Ishikawa (cell line): Measurements from ENCODE around the gene ERC1.

Source experiments
- CEBPB ChIP-seq: IDR thresholded peaks from 2 replicates; pipeline ENCODE4 v1.6.1; 2012
- CREB1 ChIP-seq: IDR thresholded peaks from 2 replicates; pipeline ENCODE4 v1.6.1; 2012; ENCODE audit warnings: low read depth
- EGR1 ChIP-seq: IDR thresholded peaks from 2 replicates; pipeline ENCODE4 v1.6.1; 2012
- EP300 ChIP-seq: IDR thresholded peaks from 2 replicates; pipeline ENCODE4 v1.6.1; 2012; ENCODE audit warnings: borderline replicate concordance
- FOXM1 ChIP-seq: IDR thresholded peaks from 2 replicates; pipeline ENCODE4 v1.6.1; 2012; ENCODE audit warnings: low read depth, borderline replicate concordance
- MAX ChIP-seq: IDR thresholded peaks from 2 replicates; pipeline ENCODE4 v1.6.1; 2012
- NFIC ChIP-seq: IDR thresholded peaks from 2 replicates; pipeline ENCODE4 v1.6.1; 2012
- RAD21 ChIP-seq: IDR thresholded peaks from 2 replicates; pipeline ENCODE4 v1.6.1; 2012; ENCODE audit warnings: low read depth
- TAF1 ChIP-seq: IDR thresholded peaks from 2 replicates; pipeline ENCODE4 v1.6.1; 2012; ENCODE audit warnings: low read depth, mild to moderate bottlenecking
- TCF12 ChIP-seq: IDR thresholded peaks from 2 replicates; pipeline ENCODE4 v1.6.1; 2012; ENCODE audit warnings: low read depth
- TEAD4 ChIP-seq: IDR thresholded peaks from 2 replicates; pipeline ENCODE4 v1.6.1; 2012
- USF1 ChIP-seq: IDR thresholded peaks from 2 replicates; pipeline ENCODE4 v1.6.1; 2012
- YY1 ChIP-seq: IDR thresholded peaks from 2 replicates; pipeline ENCODE4 v1.6.1; 2012; ENCODE audit warnings: low read depth
- ZBTB7A ChIP-seq: IDR thresholded peaks from 2 replicates; pipeline ENCODE4 v1.6.1; 2012; ENCODE audit warnings: low read depth
- TF ChIP-seq, protein P1 (sequence below): IDR thresholded peaks from 2 replicates; pipeline ENCODE4 v1.6.1; 2012; ENCODE audit warnings: low read depth, mild to moderate bottlenecking

The ERC1 gene

GRCh38 chr12:1436015-1436414, 445.0 kb downstream of the ERC1 start:
- no peak for TF ChIP-seq CEBPB
- no peak for TF ChIP-seq MAX
- TF ChIP-seq NFIC, result no peak
- no peak for TF ChIP-seq ZBTB7A
- no peak for TF ChIP-seq RAD21
- TF ChIP-seq TEAD4, result no peak
- no peak for TF ChIP-seq EGR1
- TF ChIP-seq FOXM1, result no peak
- no peak for TF ChIP-seq USF1

DNA sequence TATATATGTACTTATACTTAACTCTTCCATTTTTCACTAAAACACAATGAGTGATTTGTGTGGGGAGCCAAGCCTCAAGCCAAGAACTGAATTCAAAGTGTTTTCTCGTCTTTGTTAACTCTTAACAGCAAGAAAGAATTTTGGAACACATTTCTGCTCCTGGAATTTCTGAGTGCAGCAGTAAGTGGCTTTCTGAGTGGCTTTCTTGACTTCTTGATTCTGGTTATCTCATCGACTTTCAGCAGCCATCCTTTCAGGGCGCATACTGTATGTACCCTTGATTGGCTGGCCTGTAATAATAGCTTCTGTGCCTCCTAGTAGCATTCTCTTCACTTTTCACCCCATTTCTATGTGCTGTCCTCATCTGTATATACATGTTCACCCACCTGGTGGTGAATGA, 446.0 kb downstream of the ERC1 start:
- no peak for TF ChIP-seq YY1
- TF ChIP-seq MAX, result no peak
- TF ChIP-seq RAD21, result no peak
- TF ChIP-seq TEAD4, result no peak
- no peak for TF ChIP-seq TCF12
- TF ChIP-seq CREB1, result no peak
- no peak for TF ChIP-seq TAF1
- no peak for TF ChIP-seq NFIC
- TF ChIP-seq CEBPB, result no peak
- TF ChIP-seq EP300, result no peak
- TF ChIP-seq EGR1, result no peak
- TF ChIP-seq USF1, result no peak
- TF ChIP-seq ZBTB7A, result no peak
- TF ChIP-seq, protein P1, sequence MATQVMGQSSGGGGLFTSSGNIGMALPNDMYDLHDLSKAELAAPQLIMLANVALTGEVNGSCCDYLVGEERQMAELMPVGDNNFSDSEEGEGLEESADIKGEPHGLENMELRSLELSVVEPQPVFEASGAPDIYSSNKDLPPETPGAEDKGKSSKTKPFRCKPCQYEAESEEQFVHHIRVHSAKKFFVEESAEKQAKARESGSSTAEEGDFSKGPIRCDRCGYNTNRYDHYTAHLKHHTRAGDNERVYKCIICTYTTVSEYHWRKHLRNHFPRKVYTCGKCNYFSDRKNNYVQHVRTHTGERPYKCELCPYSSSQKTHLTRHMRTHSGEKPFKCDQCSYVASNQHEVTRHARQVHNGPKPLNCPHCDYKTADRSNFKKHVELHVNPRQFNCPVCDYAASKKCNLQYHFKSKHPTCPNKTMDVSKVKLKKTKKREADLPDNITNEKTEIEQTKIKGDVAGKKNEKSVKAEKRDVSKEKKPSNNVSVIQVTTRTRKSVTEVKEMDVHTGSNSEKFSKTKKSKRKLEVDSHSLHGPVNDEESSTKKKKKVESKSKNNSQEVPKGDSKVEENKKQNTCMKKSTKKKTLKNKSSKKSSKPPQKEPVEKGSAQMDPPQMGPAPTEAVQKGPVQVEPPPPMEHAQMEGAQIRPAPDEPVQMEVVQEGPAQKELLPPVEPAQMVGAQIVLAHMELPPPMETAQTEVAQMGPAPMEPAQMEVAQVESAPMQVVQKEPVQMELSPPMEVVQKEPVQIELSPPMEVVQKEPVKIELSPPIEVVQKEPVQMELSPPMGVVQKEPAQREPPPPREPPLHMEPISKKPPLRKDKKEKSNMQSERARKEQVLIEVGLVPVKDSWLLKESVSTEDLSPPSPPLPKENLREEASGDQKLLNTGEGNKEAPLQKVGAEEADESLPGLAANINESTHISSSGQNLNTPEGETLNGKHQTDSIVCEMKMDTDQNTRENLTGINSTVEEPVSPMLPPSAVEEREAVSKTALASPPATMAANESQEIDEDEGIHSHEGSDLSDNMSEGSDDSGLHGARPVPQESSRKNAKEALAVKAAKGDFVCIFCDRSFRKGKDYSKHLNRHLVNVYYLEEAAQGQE, result no peak

- TF ChIP-seq TAF1 (no peak), CEBPB (no peak), RAD21 (no peak), MAX (no peak), YY1 (no peak), USF1 (no peak), TCF12 (no peak), FOXM1 (no peak), NFIC (no peak)
- TF ChIP-seq, protein P1, result no peak
Observed at GRCh38 chr12:1439201-1439600, 448.2 kb downstream of the ERC1 start.

DNA sequence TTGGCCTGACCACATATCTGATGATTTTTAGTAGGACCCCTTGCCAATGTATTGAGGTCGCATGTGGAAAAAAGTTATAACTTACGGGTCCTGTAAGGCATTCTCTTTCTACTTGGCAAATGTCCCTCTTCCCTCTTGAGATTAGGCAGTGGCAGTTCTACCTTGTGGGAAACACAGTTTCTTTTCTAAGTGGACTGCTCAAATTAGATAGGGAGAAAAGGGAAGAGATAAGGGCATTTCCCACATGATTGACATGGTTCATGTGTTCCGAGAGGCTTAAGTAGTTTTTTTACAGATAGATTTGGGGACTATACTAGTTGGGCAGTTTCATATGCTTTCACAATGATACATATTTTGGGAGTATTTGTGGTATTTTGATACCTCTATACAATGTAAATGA, 448.7 kb downstream of the ERC1 start:
- TF ChIP-seq FOXM1 (no peak), EGR1 (no peak), YY1 (no peak), NFIC (no peak), USF1 (no peak), ZBTB7A (no peak), RAD21 (no peak), CEBPB (no peak), EP300 (no peak), TEAD4 (no peak), CREB1 (no peak), TCF12 (no peak), TAF1 (no peak), MAX (no peak)
